ENCODE results near the gene MYH14.
"Not testable (repeated sequence)": the region's sequence is repeated elsewhere in the genome, so short reads cannot be mapped to it uniquely, and the experiment has no call there.

GRCh38 chr19:50237493-50237892 is 34.1 kb downstream of the MYH14 start:
- not testable (repeated sequence) for TF ChIP-seq POLR2AphosphoS5 (IDR thresholded peaks at IDR 0.05; ENCODE audit: low read length); SREBF2 (IDR thresholded peaks at IDR 0.05; ENCODE audit: low read length); EP300 (IDR thresholded peaks at IDR 0.05; ENCODE audit: borderline replicate concordance in 1 of 2, control insufficient read depth in 1 of 2, low read depth in 2 of 2, low read length in 2 of 2); BCL11A (IDR thresholded peaks at IDR 0.05; ENCODE audit: low read depth, low read length); EZH2 (IDR thresholded peaks at IDR 0.05; ENCODE audit: borderline replicate concordance, control insufficient read depth, low read depth, low read length); HDGF (IDR thresholded peaks at IDR 0.05)
- TF ChIP-seq, protein P1, sequence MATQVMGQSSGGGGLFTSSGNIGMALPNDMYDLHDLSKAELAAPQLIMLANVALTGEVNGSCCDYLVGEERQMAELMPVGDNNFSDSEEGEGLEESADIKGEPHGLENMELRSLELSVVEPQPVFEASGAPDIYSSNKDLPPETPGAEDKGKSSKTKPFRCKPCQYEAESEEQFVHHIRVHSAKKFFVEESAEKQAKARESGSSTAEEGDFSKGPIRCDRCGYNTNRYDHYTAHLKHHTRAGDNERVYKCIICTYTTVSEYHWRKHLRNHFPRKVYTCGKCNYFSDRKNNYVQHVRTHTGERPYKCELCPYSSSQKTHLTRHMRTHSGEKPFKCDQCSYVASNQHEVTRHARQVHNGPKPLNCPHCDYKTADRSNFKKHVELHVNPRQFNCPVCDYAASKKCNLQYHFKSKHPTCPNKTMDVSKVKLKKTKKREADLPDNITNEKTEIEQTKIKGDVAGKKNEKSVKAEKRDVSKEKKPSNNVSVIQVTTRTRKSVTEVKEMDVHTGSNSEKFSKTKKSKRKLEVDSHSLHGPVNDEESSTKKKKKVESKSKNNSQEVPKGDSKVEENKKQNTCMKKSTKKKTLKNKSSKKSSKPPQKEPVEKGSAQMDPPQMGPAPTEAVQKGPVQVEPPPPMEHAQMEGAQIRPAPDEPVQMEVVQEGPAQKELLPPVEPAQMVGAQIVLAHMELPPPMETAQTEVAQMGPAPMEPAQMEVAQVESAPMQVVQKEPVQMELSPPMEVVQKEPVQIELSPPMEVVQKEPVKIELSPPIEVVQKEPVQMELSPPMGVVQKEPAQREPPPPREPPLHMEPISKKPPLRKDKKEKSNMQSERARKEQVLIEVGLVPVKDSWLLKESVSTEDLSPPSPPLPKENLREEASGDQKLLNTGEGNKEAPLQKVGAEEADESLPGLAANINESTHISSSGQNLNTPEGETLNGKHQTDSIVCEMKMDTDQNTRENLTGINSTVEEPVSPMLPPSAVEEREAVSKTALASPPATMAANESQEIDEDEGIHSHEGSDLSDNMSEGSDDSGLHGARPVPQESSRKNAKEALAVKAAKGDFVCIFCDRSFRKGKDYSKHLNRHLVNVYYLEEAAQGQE (IDR thresholded peaks at IDR 0.05; ENCODE audit: low read depth, low read length): not testable (repeated sequence)
- TF ChIP-seq, protein P2, sequence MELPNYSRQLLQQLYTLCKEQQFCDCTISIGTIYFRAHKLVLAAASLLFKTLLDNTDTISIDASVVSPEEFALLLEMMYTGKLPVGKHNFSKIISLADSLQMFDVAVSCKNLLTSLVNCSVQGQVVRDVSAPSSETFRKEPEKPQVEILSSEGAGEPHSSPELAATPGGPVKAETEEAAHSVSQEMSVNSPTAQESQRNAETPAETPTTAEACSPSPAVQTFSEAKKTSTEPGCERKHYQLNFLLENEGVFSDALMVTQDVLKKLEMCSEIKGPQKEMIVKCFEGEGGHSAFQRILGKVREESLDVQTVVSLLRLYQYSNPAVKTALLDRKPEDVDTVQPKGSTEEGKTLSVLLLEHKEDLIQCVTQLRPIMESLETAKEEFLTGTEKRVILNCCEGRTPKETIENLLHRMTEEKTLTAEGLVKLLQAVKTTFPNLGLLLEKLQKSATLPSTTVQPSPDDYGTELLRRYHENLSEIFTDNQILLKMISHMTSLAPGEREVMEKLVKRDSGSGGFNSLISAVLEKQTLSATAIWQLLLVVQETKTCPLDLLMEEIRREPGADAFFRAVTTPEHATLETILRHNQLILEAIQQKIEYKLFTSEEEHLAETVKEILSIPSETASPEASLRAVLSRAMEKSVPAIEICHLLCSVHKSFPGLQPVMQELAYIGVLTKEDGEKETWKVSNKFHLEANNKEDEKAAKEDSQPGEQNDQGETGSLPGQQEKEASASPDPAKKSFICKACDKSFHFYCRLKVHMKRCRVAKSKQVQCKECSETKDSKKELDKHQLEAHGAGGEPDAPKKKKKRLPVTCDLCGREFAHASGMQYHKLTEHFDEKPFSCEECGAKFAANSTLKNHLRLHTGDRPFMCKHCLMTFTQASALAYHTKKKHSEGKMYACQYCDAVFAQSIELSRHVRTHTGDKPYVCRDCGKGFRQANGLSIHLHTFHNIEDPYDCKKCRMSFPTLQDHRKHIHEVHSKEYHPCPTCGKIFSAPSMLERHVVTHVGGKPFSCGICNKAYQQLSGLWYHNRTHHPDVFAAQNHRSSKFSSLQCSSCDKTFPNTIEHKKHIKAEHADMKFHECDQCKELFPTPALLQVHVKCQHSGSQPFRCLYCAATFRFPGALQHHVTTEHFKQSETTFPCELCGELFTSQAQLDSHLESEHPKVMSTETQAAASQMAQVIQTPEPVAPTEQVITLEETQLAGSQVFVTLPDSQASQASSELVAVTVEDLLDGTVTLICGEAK (IDR thresholded peaks at IDR 0.05; ENCODE audit: borderline replicate concordance): not testable (repeated sequence)
- TF ChIP-seq, protein P3, sequence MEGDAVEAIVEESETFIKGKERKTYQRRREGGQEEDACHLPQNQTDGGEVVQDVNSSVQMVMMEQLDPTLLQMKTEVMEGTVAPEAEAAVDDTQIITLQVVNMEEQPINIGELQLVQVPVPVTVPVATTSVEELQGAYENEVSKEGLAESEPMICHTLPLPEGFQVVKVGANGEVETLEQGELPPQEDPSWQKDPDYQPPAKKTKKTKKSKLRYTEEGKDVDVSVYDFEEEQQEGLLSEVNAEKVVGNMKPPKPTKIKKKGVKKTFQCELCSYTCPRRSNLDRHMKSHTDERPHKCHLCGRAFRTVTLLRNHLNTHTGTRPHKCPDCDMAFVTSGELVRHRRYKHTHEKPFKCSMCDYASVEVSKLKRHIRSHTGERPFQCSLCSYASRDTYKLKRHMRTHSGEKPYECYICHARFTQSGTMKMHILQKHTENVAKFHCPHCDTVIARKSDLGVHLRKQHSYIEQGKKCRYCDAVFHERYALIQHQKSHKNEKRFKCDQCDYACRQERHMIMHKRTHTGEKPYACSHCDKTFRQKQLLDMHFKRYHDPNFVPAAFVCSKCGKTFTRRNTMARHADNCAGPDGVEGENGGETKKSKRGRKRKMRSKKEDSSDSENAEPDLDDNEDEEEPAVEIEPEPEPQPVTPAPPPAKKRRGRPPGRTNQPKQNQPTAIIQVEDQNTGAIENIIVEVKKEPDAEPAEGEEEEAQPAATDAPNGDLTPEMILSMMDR (IDR thresholded peaks at IDR 0.05 in 2 of 3, conservative IDR thresholded peaks at IDR 0.05 in 1 of 3; ENCODE audit: control insufficient read depth in 2 of 3, extremely low read depth in 1 of 3, insufficient read depth in 1 of 3, low read depth in 3 of 3, low read length in 3 of 3): peak in 2 of 3 experiments; percentile 13 to 26; a peak in 3 of 6 replicates

Data from GM12878 (cell line).